RWPE2 (cell line): ENCODE data around the gene COPE.

ENCODE experiments used
- ATAC-seq: fragments of 200-7000 bp; cut with Tn5 transposase; 3 replicates; pipeline ENCODE4 v1.9.1; 2021; ENCODE audit warnings: low read depth
- DNase-seq: peaks from one replicate; pipeline ENCODE4 v3.0.0-alpha.2; 2020; ENCODE audit warnings: low spot score
- H3K27ac ChIP-seq: fragments of 450-650 bp; 2 replicates; pipeline ENCODE4 v1.5.1; 2017; ENCODE audit warnings: mild to moderate bottlenecking; ENCODE audit not compliant: poor library complexity, severe bottlenecking
- H3K27me3 ChIP-seq: fragments of 250-450 bp; sonication (Bioruptor Pico); 2 replicates; pipeline ENCODE4 v1.5.1; 2021; ENCODE audit warnings: mild to moderate bottlenecking, moderate library complexity; ENCODE audit not compliant: insufficient read depth, poor library complexity, severe bottlenecking
- H3K36me3 ChIP-seq: fragments of 250-450 bp; sonication (Bioruptor Pico); 2 replicates; pipeline ENCODE4 v1.5.1; 2020; ENCODE audit warnings: low read depth, mild to moderate bottlenecking, moderate library complexity
- H3K4me1 ChIP-seq: fragments of 250-450 bp; sonication (Bioruptor Pico); 2 replicates; pipeline ENCODE4 v1.5.1; 2021; ENCODE audit warnings: mild to moderate bottlenecking, moderate library complexity; ENCODE audit not compliant: insufficient read depth, poor library complexity, severe bottlenecking
- H3K4me3 ChIP-seq: fragments of 250-450 bp; sonication (Bioruptor Pico); 2 replicates; pipeline ENCODE4 v1.5.1; 2021; ENCODE audit warnings: mild to moderate bottlenecking, moderate library complexity; ENCODE audit not compliant: severe bottlenecking
- H3K9me3 ChIP-seq: fragments of 250-450 bp; sonication (Bioruptor Pico); 2 replicates; pipeline ENCODE4 v1.5.1; 2021; ENCODE audit warnings: mild to moderate bottlenecking, moderate library complexity; ENCODE audit not compliant: severe bottlenecking
- TF ChIP-seq, protein P1 (sequence below): fragments of 450-650 bp; IDR thresholded peaks from one replicate; pipeline ENCODE4 v1.5.1; 2017; ENCODE audit warnings: mild to moderate bottlenecking, moderate library complexity; ENCODE audit not compliant: poor library complexity, severe bottlenecking

Gene COPE

DNA sequence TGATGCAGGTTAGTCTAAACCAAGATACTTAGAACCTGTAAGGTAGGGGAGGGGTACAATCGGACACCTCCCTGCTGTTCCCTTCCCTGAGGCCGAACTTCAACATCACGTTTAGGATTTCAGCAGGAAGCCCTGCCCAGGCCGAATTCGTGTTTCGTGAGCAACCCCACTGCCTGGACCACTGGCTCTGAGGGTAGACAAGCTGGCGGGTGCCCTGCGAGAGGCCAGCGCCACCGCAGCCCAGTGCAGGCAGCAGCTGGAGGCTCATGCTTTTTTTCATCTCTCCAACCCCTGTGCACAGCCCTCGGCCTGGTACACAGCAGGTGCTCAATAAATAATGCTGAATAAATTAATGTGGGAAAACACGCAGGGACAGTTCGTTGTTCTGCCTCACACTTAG lies 14.1 kb upstream of the COPE start:
- no peak overlapping the region for H3K4me3 ChIP-seq

DNA sequence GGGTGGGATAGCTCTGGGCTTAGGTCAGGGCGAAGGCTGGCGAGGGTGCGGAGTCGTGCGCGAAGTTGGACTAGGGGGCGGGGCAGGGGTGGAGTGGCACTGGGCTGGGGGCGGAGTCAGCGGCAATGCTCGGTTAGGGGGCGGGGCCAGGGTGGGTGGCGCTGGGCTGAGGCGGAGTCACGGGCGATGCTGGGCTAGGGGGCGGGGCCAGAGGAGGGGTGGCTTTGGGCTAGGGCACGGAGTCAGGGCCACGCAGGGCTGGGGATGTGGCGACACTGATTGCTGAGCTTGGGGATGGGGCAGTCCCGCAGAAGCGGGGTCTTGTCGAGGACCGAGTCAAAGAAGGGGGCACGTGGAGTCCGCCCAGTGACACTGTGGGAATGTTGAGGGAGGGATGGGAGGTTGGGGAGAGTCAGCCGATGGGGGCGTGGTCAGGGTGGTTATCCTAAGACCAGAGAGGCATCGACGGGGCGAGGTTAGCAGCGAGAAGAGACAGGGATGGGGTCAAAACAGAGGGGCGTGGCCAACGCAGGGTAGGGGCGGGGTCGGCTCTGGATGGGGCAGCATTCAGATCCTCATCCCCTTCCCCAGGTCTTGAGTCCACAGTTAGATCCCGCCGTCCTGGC lies 13.1 kb upstream of the COPE start:
- TF ChIP-seq, protein P1, sequence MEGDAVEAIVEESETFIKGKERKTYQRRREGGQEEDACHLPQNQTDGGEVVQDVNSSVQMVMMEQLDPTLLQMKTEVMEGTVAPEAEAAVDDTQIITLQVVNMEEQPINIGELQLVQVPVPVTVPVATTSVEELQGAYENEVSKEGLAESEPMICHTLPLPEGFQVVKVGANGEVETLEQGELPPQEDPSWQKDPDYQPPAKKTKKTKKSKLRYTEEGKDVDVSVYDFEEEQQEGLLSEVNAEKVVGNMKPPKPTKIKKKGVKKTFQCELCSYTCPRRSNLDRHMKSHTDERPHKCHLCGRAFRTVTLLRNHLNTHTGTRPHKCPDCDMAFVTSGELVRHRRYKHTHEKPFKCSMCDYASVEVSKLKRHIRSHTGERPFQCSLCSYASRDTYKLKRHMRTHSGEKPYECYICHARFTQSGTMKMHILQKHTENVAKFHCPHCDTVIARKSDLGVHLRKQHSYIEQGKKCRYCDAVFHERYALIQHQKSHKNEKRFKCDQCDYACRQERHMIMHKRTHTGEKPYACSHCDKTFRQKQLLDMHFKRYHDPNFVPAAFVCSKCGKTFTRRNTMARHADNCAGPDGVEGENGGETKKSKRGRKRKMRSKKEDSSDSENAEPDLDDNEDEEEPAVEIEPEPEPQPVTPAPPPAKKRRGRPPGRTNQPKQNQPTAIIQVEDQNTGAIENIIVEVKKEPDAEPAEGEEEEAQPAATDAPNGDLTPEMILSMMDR: no peak
- DNase-seq (peak; percentile 86), ATAC-seq (peak; percentile 83)
- Histone ChIP-seq H3K4me1 (no peaks in the 10 kb centered on the region), H3K27ac (no peak overlapping the region), H3K27me3 (no peaks in the 10 kb centered on the region), H3K4me3 (no peak overlapping the region), H3K9me3 (no peaks in the 10 kb centered on the region), H3K36me3 (peaks cover 85% of the 10 kb centered on the region)

More for the DNA sequence above, 14.1 kb upstream of the COPE start:
- DNase-seq (no peak), ATAC-seq (no peak)
- Histone ChIP-seq H3K27me3 (no peaks in the 10 kb centered on the region), H3K36me3 (peaks cover 84% of the 10 kb centered on the region), H3K4me1 (no peaks in the 10 kb centered on the region), H3K9me3 (no peaks in the 10 kb centered on the region), H3K27ac (no peak overlapping the region)
- TF ChIP-seq, protein P1: no peak

DNA sequence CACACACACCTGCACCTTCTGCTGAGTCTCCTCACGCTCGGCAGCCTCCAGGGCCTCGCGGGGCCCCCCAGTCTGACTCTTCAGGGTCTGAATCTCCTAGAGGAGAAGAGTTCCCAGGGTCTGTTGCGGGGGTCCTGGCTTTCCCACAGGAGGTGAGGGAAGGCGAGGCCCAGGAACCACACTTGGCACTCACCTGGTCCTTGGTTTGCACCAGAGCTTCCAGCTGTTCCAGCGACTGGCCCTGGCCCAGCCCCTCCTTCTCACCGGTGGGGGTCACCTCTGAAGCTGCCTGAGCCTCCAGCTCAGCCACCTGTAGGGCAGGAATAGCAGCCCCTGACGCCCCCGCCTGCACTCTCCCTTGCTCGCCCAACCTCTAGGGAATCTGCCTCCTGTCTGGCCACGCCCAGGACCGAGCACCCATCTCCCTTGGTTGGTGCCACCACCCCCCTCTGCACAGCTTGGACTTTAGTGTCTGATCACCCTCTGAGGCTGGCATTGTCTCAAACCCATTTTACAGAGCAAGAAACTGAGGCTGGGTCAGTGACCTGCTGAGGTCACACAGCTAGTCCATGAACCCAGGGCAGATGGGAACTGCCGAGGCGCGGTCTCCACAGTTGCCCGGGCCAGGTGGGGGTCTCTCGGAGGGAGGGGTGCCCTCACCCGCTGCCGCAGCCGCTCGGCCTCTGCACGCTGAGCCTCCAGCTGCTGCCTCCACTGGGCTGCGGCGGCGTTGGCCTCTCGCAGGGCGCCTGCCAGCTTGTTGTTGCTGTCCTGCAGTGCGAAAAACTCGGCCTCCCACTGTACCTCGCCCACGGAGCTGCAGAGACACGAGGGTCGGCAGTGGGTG lies 12.4 kb upstream of the COPE start:
- ATAC-seq (no peak), DNase-seq (no peak)
- Histone ChIP-seq H3K27ac (no peak overlapping the region), H3K4me3 (no peak overlapping the region), H3K4me1 (no peaks in the 10 kb centered on the region), H3K27me3 (no peaks in the 10 kb centered on the region), H3K36me3 (peaks cover 88% of the 10 kb centered on the region), H3K9me3 (no peaks in the 10 kb centered on the region)
- TF ChIP-seq, protein P1: no peak

DNA sequence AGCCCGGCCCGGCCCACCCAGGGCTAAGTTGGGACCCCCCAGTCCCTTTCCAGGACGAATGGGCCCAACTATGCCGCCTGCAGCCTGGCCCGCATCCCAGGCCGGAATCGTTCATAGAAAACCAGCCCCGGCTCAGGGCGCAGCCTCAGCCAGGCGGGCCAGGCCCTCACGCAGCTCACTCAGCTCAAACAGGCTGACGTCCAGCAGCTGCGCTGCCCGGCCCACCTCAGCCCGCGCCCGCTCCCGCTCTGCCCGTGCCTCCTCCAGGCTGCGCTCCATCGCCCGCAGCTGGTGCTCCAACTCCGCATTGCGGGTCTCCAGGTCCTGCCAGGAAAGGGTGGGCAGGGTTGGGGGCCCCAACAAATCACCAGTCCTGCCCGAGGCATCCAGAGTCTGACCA lies 10.1 kb upstream of the COPE start:
- peaks cover 87% of the 10 kb centered on the region for H3K36me3 ChIP-seq
- no peaks in the 10 kb centered on the region for H3K27me3 ChIP-seq
- TF ChIP-seq, protein P1: no peak
- no peak overlapping the region for H3K4me3 ChIP-seq
- H3K4me1 ChIP-seq: no peaks in the 10 kb centered on the region
- H3K9me3 ChIP-seq: no peaks in the 10 kb centered on the region
- H3K27ac ChIP-seq: no peak overlapping the region
- ATAC-seq (no peak), DNase-seq (no peak)
